ENCODE measurements around the gene KCTD19.

GRCh38 chr16:67242138-67242730 lies 84.3 kb downstream of the KCTD19 start:
- TF ChIP-seq SUZ12 (IDR thresholded peaks at IDR 0.05; ENCODE audit: extremely low read depth, insufficient read depth, insufficient read length) (no peak), YY1 (IDR thresholded peaks at IDR 0.05; ENCODE audit: insufficient read depth, insufficient read length) (no peak)
